ENCODE data around the gene NHP2. TPM values are rescaled to one million over a fixed set of nuclear protein-coding genes. Genes with fewer than 3 reads are reported as not detected.
A peak's percentile ranks its signal among the peaks of the same experiment; 100 is the strongest.

Gene NHP2
- total RNA-seq, 4 donors from 2014 or later, result 157 to 261 (median 241) TPM

DNA sequence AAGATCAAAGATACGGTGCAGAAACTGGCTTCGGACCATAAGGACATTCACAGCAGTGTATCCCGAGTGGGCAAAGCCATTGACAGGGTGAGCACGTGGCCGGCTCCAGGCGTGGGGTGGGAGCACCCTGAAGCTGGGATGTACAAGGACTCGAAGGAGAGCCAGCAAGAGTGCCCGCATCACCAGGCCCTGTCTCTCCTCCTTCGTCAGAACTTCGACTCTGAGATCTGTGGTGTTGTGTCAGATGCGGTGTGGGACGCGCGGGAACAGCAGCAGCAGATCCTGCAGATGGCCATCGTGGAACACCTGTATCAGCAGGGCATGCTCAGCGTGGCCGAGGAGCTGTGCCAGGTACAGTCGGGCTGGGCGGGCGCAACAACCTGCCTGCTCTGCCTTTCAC is 11.0 kb downstream of the NHP2 start:
- Histone ChIP-seq H3K4me3 (no peak overlapping the region), H3K9me3 (no peaks in the 10 kb centered on the region), H3K36me3 (peaks cover 0 to 65% of the 10 kb centered on the region in 2 donors), H3K4me1 (peaks cover 0 to 7% of the 10 kb centered on the region in 2 donors), H3K27ac (no peak overlapping the region), H3K27me3 (no peaks in the 10 kb centered on the region)
- ATAC-seq, result no peak
- DNase-seq, result no peak
- in situ Hi-C loops (cut with MboI; ENCODE audit: low sequenced_read_pairs in 4 of 4), result no loop called here
- intact Hi-C loops (cut with DNase I; ENCODE audit: low total_unique reads), result no loop called here
- no peak for TF ChIP-seq POLR2A (IDR thresholded peaks at IDR 0.05)
- TF ChIP-seq, protein P1, sequence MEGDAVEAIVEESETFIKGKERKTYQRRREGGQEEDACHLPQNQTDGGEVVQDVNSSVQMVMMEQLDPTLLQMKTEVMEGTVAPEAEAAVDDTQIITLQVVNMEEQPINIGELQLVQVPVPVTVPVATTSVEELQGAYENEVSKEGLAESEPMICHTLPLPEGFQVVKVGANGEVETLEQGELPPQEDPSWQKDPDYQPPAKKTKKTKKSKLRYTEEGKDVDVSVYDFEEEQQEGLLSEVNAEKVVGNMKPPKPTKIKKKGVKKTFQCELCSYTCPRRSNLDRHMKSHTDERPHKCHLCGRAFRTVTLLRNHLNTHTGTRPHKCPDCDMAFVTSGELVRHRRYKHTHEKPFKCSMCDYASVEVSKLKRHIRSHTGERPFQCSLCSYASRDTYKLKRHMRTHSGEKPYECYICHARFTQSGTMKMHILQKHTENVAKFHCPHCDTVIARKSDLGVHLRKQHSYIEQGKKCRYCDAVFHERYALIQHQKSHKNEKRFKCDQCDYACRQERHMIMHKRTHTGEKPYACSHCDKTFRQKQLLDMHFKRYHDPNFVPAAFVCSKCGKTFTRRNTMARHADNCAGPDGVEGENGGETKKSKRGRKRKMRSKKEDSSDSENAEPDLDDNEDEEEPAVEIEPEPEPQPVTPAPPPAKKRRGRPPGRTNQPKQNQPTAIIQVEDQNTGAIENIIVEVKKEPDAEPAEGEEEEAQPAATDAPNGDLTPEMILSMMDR (IDR thresholded peaks at IDR 0.05 in 4 of 5, conservative IDR thresholded peaks at IDR 0.05 in 1 of 5), result no peak

DNA sequence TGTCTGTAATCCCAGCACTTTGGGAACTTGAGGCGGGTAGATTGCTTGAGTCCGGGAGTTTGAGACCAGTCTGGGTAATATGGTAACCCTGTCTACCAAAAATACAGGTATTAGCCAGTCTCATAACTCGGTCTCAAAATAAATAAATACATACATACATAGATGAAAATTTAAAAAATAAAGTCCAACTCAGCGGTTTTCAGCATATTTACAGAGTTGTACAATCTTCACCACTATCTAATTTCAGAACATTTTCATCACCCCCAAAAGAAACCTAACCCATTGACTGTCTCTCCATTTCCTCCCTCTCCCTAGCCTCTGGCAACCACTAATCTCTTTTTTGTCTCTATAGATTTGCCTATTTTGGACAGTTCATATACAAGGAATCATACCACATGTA is 12.1 kb downstream of the NHP2 start:
- Histone ChIP-seq H3K4me1 (peaks cover 0 to 7% of the 10 kb centered on the region in 2 donors), H3K27ac (no peak overlapping the region), H3K9me3 (no peaks in the 10 kb centered on the region), H3K36me3 (peaks cover 0 to 55% of the 10 kb centered on the region in 2 donors), H3K4me3 (no peak overlapping the region), H3K27me3 (no peaks in the 10 kb centered on the region)
- in situ Hi-C loops (cut with MboI; ENCODE audit: low sequenced_read_pairs in 4 of 4) (no loop called here), intact Hi-C loops (cut with DNase I; ENCODE audit: low total_unique reads) (no loop called here)
- TF ChIP-seq POLR2A (IDR thresholded peaks at IDR 0.05), result no peak
- TF ChIP-seq, protein P1 (IDR thresholded peaks at IDR 0.05 in 4 of 5, conservative IDR thresholded peaks at IDR 0.05 in 1 of 5), result no peak
- ATAC-seq, result no peak
- DNase-seq, result no peak

DNA sequence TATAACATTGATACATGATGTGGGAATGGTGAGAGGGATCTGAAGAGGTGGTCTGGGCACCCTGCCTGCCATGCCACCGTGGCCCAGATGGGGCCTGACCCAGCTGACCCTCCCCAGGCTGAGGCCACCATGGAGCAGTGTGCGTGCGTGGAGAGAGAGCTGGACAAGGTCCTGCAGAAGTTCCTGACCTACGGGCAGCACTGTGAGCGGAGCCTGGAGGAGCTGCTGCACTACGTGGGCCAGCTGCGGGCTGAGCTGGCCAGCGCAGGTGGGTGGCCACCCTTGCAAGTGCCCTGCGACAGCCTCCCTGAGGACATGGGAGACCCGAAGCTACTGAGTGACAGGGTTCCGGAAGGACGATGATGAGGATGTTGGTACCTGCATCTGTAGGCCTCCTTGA is 15.7 kb downstream of the NHP2 start:
- Histone ChIP-seq H3K36me3 (peaks cover 0 to 33% of the 10 kb centered on the region in 2 donors), H3K4me3 (no peak overlapping the region), H3K27me3 (no peaks in the 10 kb centered on the region), H3K27ac (no peak overlapping the region), H3K9me3 (no peaks in the 10 kb centered on the region), H3K4me1 (no peaks in the 10 kb centered on the region)
- intact Hi-C loops (cut with DNase I; ENCODE audit: low total_unique reads), result no loop called here
- in situ Hi-C loops (cut with MboI; ENCODE audit: low sequenced_read_pairs in 4 of 4), result no loop called here
- no peak for DNase-seq
- ATAC-seq, result no peak
- TF ChIP-seq POLR2A (IDR thresholded peaks at IDR 0.05), result no peak
- TF ChIP-seq, protein P1 (IDR thresholded peaks at IDR 0.05 in 4 of 5, conservative IDR thresholded peaks at IDR 0.05 in 1 of 5), result no peak

DNA sequence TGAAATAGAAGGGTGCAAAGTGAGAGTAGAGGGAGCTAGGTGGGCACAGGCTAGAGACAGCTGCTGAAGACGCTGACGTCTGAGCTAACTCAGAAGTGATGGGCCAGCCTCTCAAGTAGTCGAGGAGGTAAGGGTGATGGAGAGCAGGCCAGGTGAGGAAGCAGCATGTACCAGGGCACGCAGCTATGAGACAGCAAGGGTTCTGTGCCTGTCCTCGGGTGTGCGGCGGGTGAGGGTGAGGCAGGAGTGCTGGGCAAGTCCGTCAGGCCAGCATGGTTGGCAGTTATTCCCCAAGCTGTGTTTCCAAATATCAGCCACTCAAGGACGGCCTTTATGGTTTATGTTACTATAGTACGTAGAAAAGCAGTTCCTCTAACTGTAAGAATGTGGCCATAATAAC is 16.7 kb downstream of the NHP2 start:
- Histone ChIP-seq H3K36me3 (peaks cover 0 to 23% of the 10 kb centered on the region in 2 donors), H3K27me3 (no peaks in the 10 kb centered on the region), H3K4me1 (peaks cover 1 to 3% of the 10 kb centered on the region in 2 donors), H3K4me3 (no peak overlapping the region), H3K9me3 (no peaks in the 10 kb centered on the region), H3K27ac (no peak overlapping the region)
- intact Hi-C loops (cut with DNase I; ENCODE audit: low total_unique reads) (no loop called here), in situ Hi-C loops (cut with MboI; ENCODE audit: low sequenced_read_pairs in 4 of 4) (no loop called here)
- ATAC-seq (no peak), DNase-seq (no peak)
- no peak for TF ChIP-seq POLR2A (IDR thresholded peaks at IDR 0.05)
- TF ChIP-seq, protein P1 (IDR thresholded peaks at IDR 0.05 in 4 of 5, conservative IDR thresholded peaks at IDR 0.05 in 1 of 5), result no peak

DNA sequence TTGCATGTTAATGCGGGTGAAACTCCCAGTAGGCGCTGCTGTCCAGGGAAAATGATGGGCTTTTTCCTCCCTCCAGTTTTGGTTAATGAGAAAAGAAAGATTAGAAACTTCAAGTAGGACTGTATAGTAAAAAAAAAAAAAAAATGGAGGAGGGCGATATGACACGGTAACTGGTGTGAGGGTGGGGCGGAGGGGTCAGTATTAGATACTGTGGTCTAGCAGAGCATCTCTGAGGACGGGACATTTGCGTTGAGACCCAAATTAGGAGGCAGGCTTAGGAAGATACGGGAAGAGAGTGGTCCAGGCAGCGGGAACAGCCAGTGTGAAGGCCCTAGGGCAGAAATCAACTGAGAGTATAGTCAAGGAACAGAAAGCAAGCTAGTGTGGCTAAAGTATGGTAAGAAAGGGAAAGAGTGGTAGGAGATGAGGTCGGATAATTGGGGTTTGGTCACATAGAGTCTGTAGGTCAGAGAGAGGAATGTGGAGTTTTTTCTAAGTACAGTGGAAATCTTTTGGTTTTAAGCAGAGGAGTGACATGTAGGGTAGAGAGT is 22.2 kb downstream of the NHP2 start:
- Histone ChIP-seq H3K27ac (peak overlapping the region; percentile 88 to 99 (median 94)), H3K9me3 (no peaks in the 10 kb centered on the region), H3K27me3 (no peaks in the 10 kb centered on the region), H3K4me3 (peak overlapping the region; percentile 73 to 100 (median 89)), H3K4me1 (peaks cover 5 to 11% of the 10 kb centered on the region in 2 donors), H3K36me3 (peaks cover 0 to 10% of the 10 kb centered on the region in 2 donors)
- TF ChIP-seq POLR2A (IDR thresholded peaks at IDR 0.05), result no peak
- TF ChIP-seq, protein P1 (IDR thresholded peaks at IDR 0.05 in 4 of 5, conservative IDR thresholded peaks at IDR 0.05 in 1 of 5), result no peak
- DNase-seq (no peak), ATAC-seq (no peak)
- in situ Hi-C loops (cut with MboI; ENCODE audit: low sequenced_read_pairs in 4 of 4), result no loop called here
- intact Hi-C loops (cut with DNase I; ENCODE audit: low total_unique reads), result loop anchor here (1.0 kb wide), 1 partner anchor 21 kb away; no protein-coding TSS in a partner anchor
